IMR-90 (cell line): Measurements from ENCODE around the gene GALR2.

Experiments
- FOS ChIP-seq: fragments of 150-350 bp; IDR thresholded peaks from 2 replicates; pipeline ENCODE4 v1.6.1; 2016; ENCODE audit warnings: low read depth, low read length
- TF ChIP-seq, protein P1 (sequence below): conservative IDR thresholded peaks from 2 replicates; pipeline ENCODE4 v1.5.1; 2012; ENCODE audit warnings: mild to moderate bottlenecking, low read depth, low read length, improper control_type of control experiment

DNA sequence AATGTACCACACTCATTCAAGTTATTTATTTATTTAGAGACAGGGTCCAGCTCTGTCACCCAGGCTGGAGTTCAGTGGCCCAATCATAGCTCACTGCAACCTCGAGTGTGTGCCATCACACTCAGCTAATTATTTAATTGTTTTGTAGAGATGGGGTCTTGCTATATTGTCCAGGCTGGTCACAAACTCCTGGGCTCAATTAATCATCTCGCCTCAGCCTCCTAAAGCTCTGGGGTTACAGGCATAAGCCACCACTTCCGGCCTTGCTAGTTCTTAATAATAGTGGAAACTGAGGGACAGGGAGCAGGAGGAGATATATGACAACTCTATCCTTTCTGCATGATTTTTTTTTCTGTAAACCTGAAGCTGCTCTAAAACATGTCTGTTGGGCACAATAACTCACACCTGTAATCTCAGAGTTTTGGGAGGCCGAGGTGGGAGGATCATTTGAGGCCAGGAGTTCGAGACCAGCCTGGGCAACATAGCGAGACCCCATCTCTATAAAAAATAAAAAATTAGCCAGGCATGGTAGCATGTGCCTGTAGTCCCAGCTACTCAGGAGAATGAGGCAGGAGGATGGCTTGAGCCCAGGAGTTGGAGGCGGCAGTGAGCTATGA is 40.7 kb downstream of the GALR2 start:
- TF ChIP-seq, protein P1, sequence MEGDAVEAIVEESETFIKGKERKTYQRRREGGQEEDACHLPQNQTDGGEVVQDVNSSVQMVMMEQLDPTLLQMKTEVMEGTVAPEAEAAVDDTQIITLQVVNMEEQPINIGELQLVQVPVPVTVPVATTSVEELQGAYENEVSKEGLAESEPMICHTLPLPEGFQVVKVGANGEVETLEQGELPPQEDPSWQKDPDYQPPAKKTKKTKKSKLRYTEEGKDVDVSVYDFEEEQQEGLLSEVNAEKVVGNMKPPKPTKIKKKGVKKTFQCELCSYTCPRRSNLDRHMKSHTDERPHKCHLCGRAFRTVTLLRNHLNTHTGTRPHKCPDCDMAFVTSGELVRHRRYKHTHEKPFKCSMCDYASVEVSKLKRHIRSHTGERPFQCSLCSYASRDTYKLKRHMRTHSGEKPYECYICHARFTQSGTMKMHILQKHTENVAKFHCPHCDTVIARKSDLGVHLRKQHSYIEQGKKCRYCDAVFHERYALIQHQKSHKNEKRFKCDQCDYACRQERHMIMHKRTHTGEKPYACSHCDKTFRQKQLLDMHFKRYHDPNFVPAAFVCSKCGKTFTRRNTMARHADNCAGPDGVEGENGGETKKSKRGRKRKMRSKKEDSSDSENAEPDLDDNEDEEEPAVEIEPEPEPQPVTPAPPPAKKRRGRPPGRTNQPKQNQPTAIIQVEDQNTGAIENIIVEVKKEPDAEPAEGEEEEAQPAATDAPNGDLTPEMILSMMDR: no peak
- no peak for TF ChIP-seq FOS
